H1 (cell line): ENCODE data around the gene MYO16. TPM values are rescaled to one million over a fixed set of nuclear protein-coding genes. Genes with fewer than 3 reads are reported as not detected.

ENCODE experiments used
- CTCF ChIA-PET: fragments of 300-600 bp; sonication (Branson Sonifier 250); formaldehyde crosslinking; loops from one replicate; lab custom pipeline; 2021; ENCODE audit not compliant: partially characterized antibody; lab: Charles Lee
- POLR2A ChIA-PET: fragments of 300-600 bp; sonication (Branson Sonifier 250); formaldehyde crosslinking; loops from one replicate; lab custom pipeline; 2021; ENCODE audit warnings: inconsistent platforms; ENCODE audit not compliant: partially characterized antibody; lab: Charles Lee
- DNase-seq, 2 experiments: peaks; one replicate each; pipeline versions ENCODE4 v3.0.0 to v3.0.0-alpha.2; 2010 to 2022; ENCODE audit warnings: low spot score in 2 of 2, low read depth in 1 of 2, mixed read lengths in 1 of 2
- FAIRE-seq: peaks from 2 replicates; lab custom pipeline; 2011; peaks lifted over from hg19 to GRCh38; lab: Jason Lieb, UNC
- H2AFZ ChIP-seq: 2 replicates; pipeline ENCODE4 v1.8.1; 2012; ENCODE audit warnings: low read length, inconsistent platforms
- H2AK5ac ChIP-seq: 2 replicates; pipeline ENCODE4 v1.6.1; 2013; ENCODE audit warnings: low read depth, low read length
- H2BK120ac ChIP-seq: replicated peaks from 2 replicates; pipeline ENCODE3; 2013; ENCODE audit warnings: low read depth, low read length, inconsistent platforms
- H2BK12ac ChIP-seq: 2 replicates; pipeline ENCODE4 v1.6.1; 2013; ENCODE audit warnings: low read depth, low read length
- H2BK15ac ChIP-seq: 2 replicates; pipeline ENCODE4 v1.6.1; 2013; ENCODE audit warnings: low read length
- H2BK20ac ChIP-seq: 2 replicates; pipeline ENCODE4 v1.6.1; 2013; ENCODE audit warnings: low read length
- H2BK5ac ChIP-seq: 2 replicates; pipeline ENCODE4 v1.6.1; 2013; ENCODE audit warnings: low read depth, low read length
- H3K14ac ChIP-seq: 2 replicates; pipeline ENCODE4 v1.6.1; 2013; ENCODE audit warnings: inconsistent platforms; ENCODE audit not compliant: insufficient read length
- H3K18ac ChIP-seq: 2 replicates; pipeline ENCODE4 v1.6.1; 2013; ENCODE audit warnings: low read length; ENCODE audit errors: extremely low read depth
- H3K23ac ChIP-seq: 2 replicates; pipeline ENCODE4 v1.6.1; 2013; ENCODE audit warnings: inconsistent platforms; ENCODE audit not compliant: insufficient read length
- H3K23me2 ChIP-seq: 2 replicates; pipeline ENCODE4 v1.6.1; 2013; ENCODE audit warnings: low read depth, low read length
- H3K27ac ChIP-seq: 2 replicates; pipeline ENCODE4 v1.6.1; 2011; ENCODE audit warnings: low read depth, low read length, inconsistent platforms
- H3K27me3 ChIP-seq, 4 experiments: replicated peaks in 1 of 4; 1 replicate in 1 of 4; 2 replicates in 3 of 4; pipeline versions ENCODE4 v1.6.1 to v1.8.1; 2011 to 2013; ENCODE audit warnings: low read length in 3 of 4, mild to moderate bottlenecking in 3 of 4, inconsistent platforms in 2 of 4, mixed read lengths in 2 of 4, moderate library complexity in 1 of 4; ENCODE audit not compliant: control insufficient read depth in 3 of 4, insufficient read depth in 3 of 4; ENCODE audit errors: extremely low read depth in 1 of 4
- H3K36me3 ChIP-seq, 4 experiments: 2 replicates each; pipeline versions ENCODE4 v1.6.1 to v1.8.1; 2011 to 2013; ENCODE audit warnings: mild to moderate bottlenecking in 4 of 4, low read length in 3 of 4, moderate library complexity in 2 of 4, control low read depth in 1 of 4, inconsistent platforms in 1 of 4; ENCODE audit not compliant: insufficient read depth in 4 of 4, control insufficient read depth in 2 of 4
- H3K4ac ChIP-seq: replicated peaks from 2 replicates; pipeline ENCODE3; 2013; ENCODE audit warnings: low read length, low read depth, mixed read lengths, inconsistent platforms; ENCODE audit not compliant: insufficient read length
- H3K4me1 ChIP-seq, 4 experiments: replicated peaks in 1 of 4; 1 replicate in 1 of 4; 2 replicates in 3 of 4; pipeline versions ENCODE4 v1.6.1 to v1.8.1; 2011 to 2013; ENCODE audit warnings: low read length in 3 of 4, inconsistent platforms in 2 of 4, mixed read lengths in 1 of 4; ENCODE audit not compliant: insufficient read depth in 4 of 4, control insufficient read depth in 3 of 4
- H3K4me2 ChIP-seq, 2 experiments: 2 replicates each; pipeline versions ENCODE4 v1.6.1 to v1.8.1; 2011 to 2013; ENCODE audit warnings: low read depth in 2 of 2, low read length in 2 of 2, control low read depth in 1 of 2, inconsistent platforms in 1 of 2, mild to moderate bottlenecking in 1 of 2; ENCODE audit not compliant: insufficient read depth in 1 of 2
- H3K4me3 ChIP-seq, 4 experiments: fragments of 200-600, 300-600 bp in 1 of 4; sonication (generic), shearing (Covaris generic), sonication (Bioruptor Twin) in 1 of 4; 2 replicates each; pipeline versions ENCODE4 v1.5.1 to v1.8.1; 2011 to 2016; ENCODE audit warnings: low read length in 4 of 4, low read depth in 3 of 4, control low read depth in 2 of 4, inconsistent platforms in 2 of 4, mild to moderate bottlenecking in 2 of 4, mixed read lengths in 1 of 4, moderate library complexity in 1 of 4; ENCODE audit not compliant: insufficient read depth in 2 of 4; ENCODE audit errors: extremely low read depth in 1 of 4
- H3K56ac ChIP-seq: replicated peaks from 2 replicates; pipeline ENCODE3; 2013; ENCODE audit warnings: low read depth, mild to moderate bottlenecking, mixed read lengths, low read length, inconsistent platforms; ENCODE audit not compliant: insufficient read length
- H3K79me1 ChIP-seq: 2 replicates; pipeline ENCODE4 v1.6.1; 2013; ENCODE audit warnings: low read depth, low read length, control low read depth
- H3K79me2 ChIP-seq, 2 experiments: 2 replicates each; pipeline versions ENCODE4 v1.6.1 to v1.8.1; 2012 to 2013; ENCODE audit warnings: low read length in 2 of 2, mild to moderate bottlenecking in 2 of 2, inconsistent platforms in 1 of 2; ENCODE audit not compliant: insufficient read depth in 2 of 2, control insufficient read depth in 1 of 2
- H3K9ac ChIP-seq, 4 experiments: replicated peaks in 1 of 4; 1 replicate in 1 of 4; 2 replicates in 3 of 4; pipeline versions ENCODE4 v1.6.1 to v1.8.1; 2011 to 2013; ENCODE audit warnings: low read depth in 3 of 4, low read length in 3 of 4, control low read depth in 2 of 4, mild to moderate bottlenecking in 2 of 4, moderate library complexity in 2 of 4, inconsistent platforms in 1 of 4; ENCODE audit errors: extremely low read depth in 1 of 4
- H3K9me3 ChIP-seq, 2 experiments: 2 replicates each; pipeline versions ENCODE4 v1.6.1 to v1.8.1; 2012 to 2013; ENCODE audit warnings: mild to moderate bottlenecking in 2 of 2, moderate library complexity in 2 of 2, control low read depth in 1 of 2, inconsistent platforms in 1 of 2, low read depth in 1 of 2, low read length in 1 of 2, mixed read lengths in 1 of 2; ENCODE audit not compliant: insufficient read depth in 2 of 2
- H4K20me1 ChIP-seq, 2 experiments: replicated peaks in 1 of 2; 2 replicates each; pipeline versions ENCODE3 to v1.8.1; 2011 to 2013; ENCODE audit warnings: inconsistent platforms in 2 of 2, low read length in 2 of 2, mild to moderate bottlenecking in 1 of 2; ENCODE audit not compliant: insufficient read depth in 2 of 2, control insufficient read depth in 1 of 2
- H4K5ac ChIP-seq: 2 replicates; pipeline ENCODE4 v1.6.1; 2013; ENCODE audit warnings: low read length, low read depth, mixed read lengths, inconsistent platforms; ENCODE audit not compliant: insufficient read length
- H4K8ac ChIP-seq: 2 replicates; pipeline ENCODE4 v1.8.0; 2013; ENCODE audit warnings: mild to moderate bottlenecking, moderate library complexity, low read length, inconsistent platforms; ENCODE audit not compliant: insufficient read depth; ENCODE audit errors: extremely low read depth
- H4K91ac ChIP-seq: replicated peaks from 2 replicates; pipeline ENCODE3; 2013; ENCODE audit warnings: low read length, mixed read lengths, inconsistent platforms; ENCODE audit not compliant: insufficient read length
- ASH2L ChIP-seq: fragments of 200-600, 300-600 bp; sonication (generic); IDR thresholded peaks from one replicate; pipeline ENCODE4 v1.7.1; 2017; ENCODE audit warnings: low read length
- CBX5 ChIP-seq: fragments of 300-800, 300-1000 bp; sonication (generic); IDR thresholded peaks from 2 replicates; pipeline ENCODE4 v1.7.1; 2016; ENCODE audit warnings: antibody characterized with exemption, low read length, low read depth
- CREB1 ChIP-seq: IDR thresholded peaks from 2 replicates; pipeline ENCODE4 v1.6.1; 2012; ENCODE audit warnings: inconsistent platforms
- EGR1 ChIP-seq: IDR thresholded peaks from 2 replicates; pipeline ENCODE4 v1.6.1; 2011; ENCODE audit warnings: low read depth, low read length, borderline replicate concordance
- KDM4A ChIP-seq: IDR thresholded peaks from one replicate; pipeline ENCODE4 v1.7.1; 2012; ENCODE audit warnings: low read depth, mild to moderate bottlenecking, moderate library complexity, low read length, inconsistent platforms; ENCODE audit not compliant: severe bottlenecking
- KDM5A ChIP-seq: fragments of 200-600 bp; IDR thresholded peaks from 2 replicates; pipeline ENCODE4 v1.7.1; 2012; ENCODE audit warnings: mild to moderate bottlenecking, low read length, inconsistent platforms, mixed read lengths
- MAFK ChIP-seq: IDR thresholded peaks from 2 replicates; pipeline ENCODE4 v1.6.1; 2012; ENCODE audit warnings: low read depth, mild to moderate bottlenecking, improper control_type of control experiment, low read length
- NRF1 ChIP-seq: IDR thresholded peaks from 2 replicates; pipeline ENCODE4 v1.6.1; 2011; ENCODE audit warnings: mild to moderate bottlenecking, low read depth, low read length, improper control_type of control experiment
- RBBP5 ChIP-seq: IDR thresholded peaks from 2 replicates; pipeline ENCODE4 v1.7.1; 2012; ENCODE audit warnings: low read depth, mild to moderate bottlenecking, inconsistent platforms, low read length, moderate library complexity, borderline replicate concordance
- SAP30 ChIP-seq: fragments of 300-600 bp; sonication (generic); IDR thresholded peaks from 2 replicates; pipeline ENCODE4 v1.7.1; 2012; ENCODE audit warnings: low read length, moderate library complexity, mild to moderate bottlenecking, inconsistent platforms; ENCODE audit not compliant: insufficient read depth, insufficient replicate concordance
- SP1 ChIP-seq: IDR thresholded peaks from 2 replicates; pipeline ENCODE4 v1.6.1; 2011; ENCODE audit warnings: low read depth, low read length
- TEAD4 ChIP-seq: IDR thresholded peaks from 2 replicates; pipeline ENCODE4 v1.6.1; 2012; ENCODE audit warnings: low read depth, low read length, inconsistent platforms, mixed read lengths
- USF2 ChIP-seq: IDR thresholded peaks from 2 replicates; pipeline ENCODE4 v1.6.1; 2011; ENCODE audit warnings: low read length, improper control_type of control experiment
- WGBS, 2 experiments: shearing (Covaris generic) in 1 of 2; methylation state at CpG; one replicate each; pipeline versions ENCODE4 v1.1.6 to v1.1.7; 2013 to 2015; ENCODE audit warnings: low lambda C conversion rate in 2 of 2, mixed read lengths in 2 of 2, inconsistent platforms in 1 of 2, low coverage in 1 of 2, missing lambda C conversion rate in 1 of 2; ENCODE audit not compliant: insufficient replicate concordance in 2 of 2, insufficient coverage in 1 of 2, insufficient read length in 1 of 2; ENCODE audit errors: extremely low coverage in 1 of 2, missing lambda C conversion rate in 1 of 2; 5-methylcytosine and 5-hydroxymethylcytosine counted together
- polyA plus RNA-seq, 7 experiments: library from polyadenylated mRNA; depleted of rRNA in 3 of 7; stranded (reverse) in 5 of 7; unstranded in 2 of 7; fragments of >200 nt in 5 of 7; fragments of 200-250 nt in 2 of 7; gene quantifications; 1 replicate in 5 of 7; 2 replicates in 1 of 7; 4 replicates in 1 of 7; pipeline versions ENCODE4 v1.2.1 to v1.2.3, GENCODE V29; 2011 to 2013; ENCODE audit warnings: missing spikeins in 2 of 7, mixed read lengths in 2 of 7
- total RNA-seq: library from RNA; stranded (reverse); fragmentation: NEBNext Ultra II Directional; extraction: Animal tissue kit (Norgen Biotek cat#: 25700); gene quantifications from 2 replicates; pipeline ENCODE4 v1.2.1, GENCODE V29; 2021

Gene MYO16
- total and polyA plus RNA-seq, 2 of the 8 experiments (the other 6 are each of a cell fraction or from before 2014, with no cell fraction given): 0.02 to 0.22 TPM

- H3K56ac ChIP-seq: no peak overlapping the region
- no peaks in the 10 kb centered on the region for H3K79me2 ChIP-seq
- H3K9ac ChIP-seq: no peak overlapping the region
- H4K20me1 ChIP-seq: no peaks in the 10 kb centered on the region
- H3K4me2 ChIP-seq: no peak overlapping the region
- no peaks in the 10 kb centered on the region for H3K9me3 ChIP-seq
- H2AK5ac ChIP-seq: no peak overlapping the region
- H3K79me1 ChIP-seq: no peaks in the 10 kb centered on the region
- no peak overlapping the region for H2BK12ac ChIP-seq
- H4K91ac ChIP-seq: no peak overlapping the region
- no peak overlapping the region for H2AFZ ChIP-seq
- H2BK20ac ChIP-seq: no peak overlapping the region
- TF ChIP-seq KDM4A: no peak
- TF ChIP-seq EGR1: no peak
- TF ChIP-seq MAFK: no peak
- TF ChIP-seq KDM5A: no peak
- no peak for TF ChIP-seq CBX5
- no peak for TF ChIP-seq RBBP5
- TF ChIP-seq USF2: no peak
- TF ChIP-seq CREB1: no peak
- TF ChIP-seq SAP30: no peak
- no peak for TF ChIP-seq SP1
- no peak for TF ChIP-seq TEAD4
- no peak for TF ChIP-seq NRF1
- TF ChIP-seq ASH2L: no peak
- TF ChIP-seq, all 59 proteins: peak for 0
- DNase-seq (no peak), FAIRE-seq (no peak)
- Histone ChIP-seq H4K8ac (no peak overlapping the region), H3K23me2 (no peaks in the 10 kb centered on the region), H4K5ac (no peak overlapping the region), H3K27ac (no peak overlapping the region), H2BK120ac (no peak overlapping the region), H3K36me3 (no peaks in the 10 kb centered on the region), H3K4ac (no peak overlapping the region), H3K4me1 (no peaks in the 10 kb centered on the region), H3K18ac (no peak overlapping the region), H3K23ac (no peak overlapping the region), H3K14ac (no peak overlapping the region), H3K27me3 (no peaks in the 10 kb centered on the region), H3K4me3 (no peak overlapping the region), H2BK5ac (no peak overlapping the region), H2BK15ac (no peak overlapping the region)
- ChIA-PET CTCF (interaction anchor here (0.6 to 1.1 kb wide), 4 partner anchors 11 to 100 kb away, joined by 3 to 4 read pairs (median 4); no protein-coding TSS in a partner anchor), POLR2A (no interaction called here)
- WGBS, 2 experiments: 81% methylated on average over 6 of the region's 6 CpGs; no CpG with 5 or more reads in 1 of the 2 experiments
Measured at GRCh38 chr13:109235901-109236300, 606.5 kb downstream of the MYO16 start.
